ENCODE measurements around the gene RPP38.

RPP38 gene

GRCh38 chr10:15067154-15067553, 30.0 kb upstream of the RPP38 start:
- H3K4me3 ChIP-seq (ENCODE audit: low read depth, low read length) = no peak overlapping the region
- no peak for TF ChIP-seq CTCF (IDR thresholded peaks at IDR 0.05; ENCODE audit: low read depth, low read length)

- H3K4me3 ChIP-seq (ENCODE audit: low read depth, low read length) = no peak overlapping the region
- no peak for TF ChIP-seq CTCF (IDR thresholded peaks at IDR 0.05; ENCODE audit: low read depth, low read length)
These were observed 28.4 kb upstream of the RPP38 start for GRCh38 chr10:15068802-15069201.

GRCh38 chr10:15069230-15069629, 27.9 kb upstream of the RPP38 start:
- no peak overlapping the region for H3K4me3 ChIP-seq (ENCODE audit: low read depth, low read length)

GRCh38 chr10:15072358-15072757, 24.8 kb upstream of the RPP38 start:
- no peak overlapping the region for H3K4me3 ChIP-seq (ENCODE audit: low read depth, low read length)
- TF ChIP-seq CTCF (IDR thresholded peaks at IDR 0.05; ENCODE audit: low read depth, low read length) = no peak

More at GRCh38 chr10:15069230-15069629, 27.9 kb upstream of the RPP38 start:
- TF ChIP-seq CTCF (IDR thresholded peaks at IDR 0.05; ENCODE audit: low read depth, low read length) = no peak

- no peak for TF ChIP-seq CTCF (IDR thresholded peaks at IDR 0.05; ENCODE audit: low read depth, low read length)
- H3K4me3 ChIP-seq (ENCODE audit: low read depth, low read length) = no peak overlapping the region
These were observed 21.7 kb upstream of the RPP38 start for GRCh38 chr10:15075421-15075820.

- TF ChIP-seq CTCF (IDR thresholded peaks at IDR 0.05; ENCODE audit: low read depth, low read length) = no peak
- H3K4me3 ChIP-seq (ENCODE audit: low read depth, low read length) = peak overlapping the region; percentile 60
These were observed 13.3 kb upstream of the RPP38 start for GRCh38 chr10:15083674-15084501.

- TF ChIP-seq CTCF (IDR thresholded peaks at IDR 0.05; ENCODE audit: low read depth, low read length) = no peak
- peak overlapping the region; percentile 60 for H3K4me3 ChIP-seq (ENCODE audit: low read depth, low read length)
These were observed 12.6 kb upstream of the RPP38 start for GRCh38 chr10:15084502-15084922.

Measured in WI38 (cell line).